ENCODE data around the gene C1orf210.

DNA sequence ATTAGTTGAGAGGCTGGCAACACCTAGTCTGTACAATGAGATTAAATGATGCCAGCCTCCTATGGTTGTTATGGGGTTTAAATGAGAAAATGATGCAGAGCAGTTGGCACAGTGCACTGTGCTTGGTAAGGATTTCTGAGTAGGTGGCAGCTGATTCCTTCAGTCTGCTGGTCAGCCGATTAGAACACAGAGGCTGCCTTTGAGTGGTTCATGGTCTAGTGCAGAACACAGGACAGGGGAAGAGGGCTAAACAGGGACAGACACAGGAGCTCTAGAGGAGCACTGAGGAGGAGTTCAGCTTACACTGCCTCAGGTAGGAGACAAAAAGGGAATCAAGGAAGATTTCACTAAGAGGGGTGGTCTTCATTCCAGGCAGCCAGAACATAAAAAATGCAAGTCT is 16.8 kb upstream of the C1orf210 start:
- TF ChIP-seq ZFP30 (CRISPR knock-in tag; IDR thresholded peaks at IDR 0.05), result no peak
- TF ChIP-seq RARB (CRISPR knock-in tag; IDR thresholded peaks at IDR 0.05), result no peak
- TF ChIP-seq TOX (CRISPR knock-in tag; IDR thresholded peaks at IDR 0.05; ENCODE audit: borderline replicate concordance), result no peak
- no peak for TF ChIP-seq ISL1 (CRISPR knock-in tag; IDR thresholded peaks at IDR 0.05)
- TF ChIP-seq ZNF70 (CRISPR knock-in tag; IDR thresholded peaks at IDR 0.05), result no peak
- no peak for TF ChIP-seq ESRRG (CRISPR knock-in tag; IDR thresholded peaks at IDR 0.05)
